Peyer's patch (tissue), 4 donors: ENCODE results near the gene KLRF2.

Experiments
- POLR2A ChIP-seq, 2 donors: fragments of 450-650 bp; IDR thresholded peaks; one replicate each; pipeline ENCODE4 v1.5.1; 2017; ENCODE audit warnings: antibody characterized with exemption in 2 of 2, mild to moderate bottlenecking in 2 of 2, moderate library complexity in 2 of 2
- TF ChIP-seq, protein P1 (sequence below), 6 experiments: fragments of 450-650 bp in 4 of 6; fragments of 200-600 bp in 2 of 6; sonication (generic) in 1 of 6; IDR thresholded peaks; one replicate each; pipeline ENCODE4 v1.5.1; 2017 to 2019; ENCODE audit warnings: antibody characterized with exemption in 6 of 6, mild to moderate bottlenecking in 3 of 6, moderate library complexity in 1 of 6

DNA sequence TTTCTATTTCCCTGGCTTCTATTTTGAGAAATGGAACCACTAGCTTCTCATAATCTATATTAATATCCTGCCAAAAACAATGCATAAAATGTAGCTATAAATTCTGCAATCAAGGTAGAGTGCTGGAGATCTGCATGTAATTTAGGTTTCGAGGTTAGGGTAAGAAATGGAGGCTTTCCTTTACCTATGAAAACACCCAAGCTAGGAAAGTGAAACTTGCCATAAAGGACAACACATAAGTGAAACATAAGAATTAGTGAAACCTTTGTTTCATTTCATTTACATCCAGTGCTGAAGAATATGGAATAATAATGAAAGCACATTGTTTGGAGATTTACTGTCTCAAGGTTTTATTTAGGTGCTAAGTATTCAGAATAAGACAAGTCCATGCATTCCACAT is 41.1 kb downstream of the KLRF2 start:
- TF ChIP-seq, protein P1, sequence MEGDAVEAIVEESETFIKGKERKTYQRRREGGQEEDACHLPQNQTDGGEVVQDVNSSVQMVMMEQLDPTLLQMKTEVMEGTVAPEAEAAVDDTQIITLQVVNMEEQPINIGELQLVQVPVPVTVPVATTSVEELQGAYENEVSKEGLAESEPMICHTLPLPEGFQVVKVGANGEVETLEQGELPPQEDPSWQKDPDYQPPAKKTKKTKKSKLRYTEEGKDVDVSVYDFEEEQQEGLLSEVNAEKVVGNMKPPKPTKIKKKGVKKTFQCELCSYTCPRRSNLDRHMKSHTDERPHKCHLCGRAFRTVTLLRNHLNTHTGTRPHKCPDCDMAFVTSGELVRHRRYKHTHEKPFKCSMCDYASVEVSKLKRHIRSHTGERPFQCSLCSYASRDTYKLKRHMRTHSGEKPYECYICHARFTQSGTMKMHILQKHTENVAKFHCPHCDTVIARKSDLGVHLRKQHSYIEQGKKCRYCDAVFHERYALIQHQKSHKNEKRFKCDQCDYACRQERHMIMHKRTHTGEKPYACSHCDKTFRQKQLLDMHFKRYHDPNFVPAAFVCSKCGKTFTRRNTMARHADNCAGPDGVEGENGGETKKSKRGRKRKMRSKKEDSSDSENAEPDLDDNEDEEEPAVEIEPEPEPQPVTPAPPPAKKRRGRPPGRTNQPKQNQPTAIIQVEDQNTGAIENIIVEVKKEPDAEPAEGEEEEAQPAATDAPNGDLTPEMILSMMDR (IDR thresholded peaks at IDR 0.05), result no peak
- no peak for TF ChIP-seq POLR2A (IDR thresholded peaks at IDR 0.05)
